ENCODE measurements around the gene PRKAR1B.

Gene PRKAR1B

DNA sequence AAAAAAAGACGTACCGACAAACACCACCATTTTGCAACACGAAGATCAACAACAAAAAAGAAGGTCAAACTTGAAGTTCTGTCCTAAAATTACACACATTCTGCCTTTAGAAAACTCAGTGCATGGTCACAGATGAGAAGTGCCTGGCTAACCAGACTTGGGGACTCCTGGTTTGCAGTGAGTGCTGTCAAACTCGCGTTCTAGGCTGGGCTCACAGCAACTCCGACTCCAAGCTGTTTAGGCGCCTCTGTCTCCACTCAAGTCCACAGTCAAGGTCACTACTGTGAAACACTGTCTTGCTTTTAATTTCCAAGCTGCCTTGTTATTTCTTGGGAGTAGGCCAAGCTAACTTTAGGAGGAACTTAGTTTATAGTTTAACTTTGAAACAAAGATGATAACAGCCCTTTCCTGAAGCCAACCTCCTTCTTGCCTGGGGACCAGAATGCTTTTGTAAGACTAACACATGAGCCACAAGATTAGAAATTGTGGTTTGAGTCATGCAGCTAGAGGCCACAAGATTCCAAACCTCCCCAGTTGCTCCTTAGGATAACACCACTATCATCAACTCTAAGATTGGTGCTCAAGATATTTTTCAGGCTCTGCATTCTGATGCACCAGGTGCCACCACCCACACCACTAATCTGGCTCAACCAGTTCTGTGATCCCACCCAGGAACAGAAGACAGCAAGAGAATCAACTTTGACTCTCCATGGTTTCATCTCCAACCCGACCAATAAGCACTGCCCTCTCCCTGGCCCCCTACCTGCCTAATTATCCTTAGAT, 1.7 kb downstream of the PRKAR1B start:
- DNase-seq, result no peak

GRCh38 chr7:724298-724697, 2.8 kb downstream of the PRKAR1B start:
- no peak for DNase-seq

- DNase-seq, result no peak
Measured at GRCh38 chr7:723541-723940, 3.5 kb downstream of the PRKAR1B start.

- DNase-seq, result no peak
Measured at GRCh38 chr7:721619-722248, 5.3 kb downstream of the PRKAR1B start.

DNA sequence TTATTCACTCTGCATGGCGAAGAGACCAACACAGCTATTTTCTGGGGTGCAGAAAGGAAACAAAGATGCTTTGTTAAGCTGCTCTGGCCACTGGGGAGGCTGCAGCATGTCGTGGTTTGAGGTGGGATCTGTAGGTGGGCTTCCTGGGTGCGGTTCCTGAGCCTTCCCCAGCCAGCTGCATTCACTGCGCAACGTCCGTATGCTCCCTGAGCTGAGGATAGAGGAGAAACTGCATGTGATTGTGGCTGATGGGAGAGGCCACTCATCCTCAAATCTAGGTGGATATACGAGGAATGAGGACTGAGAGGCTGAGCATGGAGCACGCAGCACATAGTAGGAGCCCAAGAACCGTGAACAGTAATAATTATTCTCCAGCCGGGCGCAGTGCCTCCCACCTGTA, 10.4 kb downstream of the PRKAR1B start:
- no peak for DNase-seq

DNA sequence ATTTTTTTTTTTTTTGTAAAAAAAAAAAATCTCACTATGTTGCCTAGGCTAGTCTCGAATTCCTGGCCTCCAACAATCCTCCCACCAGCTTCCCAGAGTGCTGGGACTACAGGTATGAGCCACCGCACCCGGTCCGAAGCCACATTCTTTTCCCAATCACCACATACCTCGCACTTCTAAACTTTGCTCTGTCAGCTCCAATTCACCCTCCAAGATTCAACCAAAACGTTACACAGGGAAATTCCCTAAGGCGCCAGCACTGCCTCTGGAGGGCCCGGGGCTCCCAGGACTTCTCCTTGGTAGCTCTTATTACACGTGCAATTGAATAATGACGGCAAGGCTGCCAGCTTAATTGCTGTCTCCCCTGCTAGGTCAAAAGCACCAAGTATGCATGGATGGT, 10.9 kb downstream of the PRKAR1B start:
- no peak for DNase-seq

GRCh38 chr7:714251-714671, 12.8 kb downstream of the PRKAR1B start:
- no peak for DNase-seq

DNA sequence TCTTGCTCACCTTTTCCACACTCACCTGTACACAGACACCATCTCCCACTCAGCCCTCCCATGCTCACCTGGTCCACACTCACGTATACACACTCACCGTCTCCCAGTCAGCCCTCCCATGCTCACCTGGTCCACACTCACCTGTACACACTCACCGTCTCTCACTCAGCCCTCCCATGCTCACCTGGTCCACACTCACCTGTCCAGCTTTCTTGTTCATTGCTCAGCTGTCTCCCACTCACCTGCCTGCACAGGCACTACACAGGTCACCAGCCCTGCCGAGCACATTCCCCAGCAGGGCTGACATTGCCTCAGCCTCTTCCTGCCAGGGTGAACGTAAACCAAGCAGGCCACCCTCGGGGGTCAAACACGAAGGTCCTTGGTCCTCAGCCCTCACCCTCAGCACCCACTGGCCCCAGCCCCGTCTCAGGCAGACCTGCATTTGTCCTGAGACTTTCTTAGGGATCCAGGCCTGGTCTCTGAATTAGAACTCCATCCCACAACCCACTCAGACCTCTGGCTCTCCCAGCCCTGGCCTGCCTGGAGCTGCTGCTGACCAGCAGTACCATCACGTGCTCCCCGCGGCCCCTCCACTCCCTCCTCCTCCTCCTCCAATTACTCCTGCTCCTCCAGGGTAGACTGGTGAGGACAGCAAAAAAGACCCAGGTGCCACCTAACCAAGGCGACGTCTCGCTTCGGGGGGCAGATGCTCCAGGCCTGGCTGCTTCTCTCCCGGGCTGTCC, 13.4 kb downstream of the PRKAR1B start:
- no peak for DNase-seq

DNA sequence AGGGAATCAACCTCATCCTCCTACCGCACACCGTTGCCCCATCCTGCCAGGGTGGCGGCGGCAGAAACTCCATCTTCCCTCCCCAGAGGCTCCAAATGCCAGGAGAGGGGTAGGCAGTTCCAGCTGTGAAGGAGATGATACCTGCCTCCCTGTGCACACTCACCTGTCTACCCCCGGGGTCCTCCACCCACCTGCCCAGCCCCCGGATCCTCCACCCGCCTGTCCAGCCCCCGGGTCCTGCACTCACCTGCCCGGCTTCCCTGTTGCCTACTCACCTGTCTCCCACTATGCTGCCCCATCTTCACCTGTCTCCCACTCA, 14.0 kb downstream of the PRKAR1B start:
- no peak for DNase-seq

- no peak for DNase-seq
Measured at GRCh38 chr7:712381-713138, 14.5 kb downstream of the PRKAR1B start.

- no peak for DNase-seq
Measured at GRCh38 chr7:711922-712380, 15.1 kb downstream of the PRKAR1B start.

GRCh38 chr7:711093-711921, 15.8 kb downstream of the PRKAR1B start:
- DNase-seq, result peak in 1 of 58 donors; percentile 19

GRCh38 chr7:710161-710560, 16.9 kb downstream of the PRKAR1B start:
- DNase-seq, result no peak

GRCh38 chr7:707296-708000, 19.6 kb downstream of the PRKAR1B start:
- DNase-seq, result peak in 2 of 58 donors; percentile 21 to 29

GRCh38 chr7:706721-707120, 20.4 kb downstream of the PRKAR1B start:
- no peak for DNase-seq

- DNase-seq, result no peak
Measured at GRCh38 chr7:703049-703448, 24.0 kb downstream of the PRKAR1B start.

- no peak for DNase-seq
Measured at GRCh38 chr7:701086-701671, 25.9 kb downstream of the PRKAR1B start.

GRCh38 chr7:699476-700170, 27.5 kb downstream of the PRKAR1B start:
- no peak for DNase-seq
